HG03060 (cell line): ENCODE results near the gene LACTBL1.

Source experiments
- ATAC-seq: cut with Tn5 transposase; IDR thresholded peaks from one replicate; pipeline ENCODE4 v1.9.1; 2021; ENCODE audit warnings: low read depth, moderate number of reproducible peaks; ENCODE audit not compliant: unreplicated experiment

The LACTBL1 gene

GRCh38 chr1:22914156-22914555, 58.5 kb downstream of the LACTBL1 start:
- no peak for ATAC-seq

GRCh38 chr1:22913421-22914141, 59.1 kb downstream of the LACTBL1 start:
- ATAC-seq, result no peak

- ATAC-seq, result no peak
Measured at GRCh38 chr1:22912311-22912710, 60.4 kb downstream of the LACTBL1 start.

GRCh38 chr1:22910986-22911651, 61.5 kb downstream of the LACTBL1 start:
- no peak for ATAC-seq

- ATAC-seq, result no peak
Measured at GRCh38 chr1:22910286-22910685, 62.4 kb downstream of the LACTBL1 start.

GRCh38 chr1:22908880-22909426, 63.7 kb downstream of the LACTBL1 start:
- ATAC-seq, result no peak

- no peak for ATAC-seq
Measured at GRCh38 chr1:22907528-22907927, 65.1 kb downstream of the LACTBL1 start.

GRCh38 chr1:22906968-22907367, 65.7 kb downstream of the LACTBL1 start:
- ATAC-seq, result no peak

- ATAC-seq, result no peak
Measured at GRCh38 chr1:22903113-22903512, 69.6 kb downstream of the LACTBL1 start.
